NCI-H2227 (cell line): ENCODE results near the gene ZSWIM4.
"Not testable (repeated sequence)": the region's sequence is repeated elsewhere in the genome, so short reads cannot be mapped to it uniquely, and the experiment has no call there.

ENCODE experiments used
- DNase-seq: peaks from one replicate; lab custom pipeline; 2025; ENCODE audit not compliant: unreplicated experiment; lab: John Stamatoyannopoulos, UW

Gene ZSWIM4

GRCh38 chr19:13794757-13795589 is at the start of gene ZSWIM4:
ZSWIM4 (plus strand) TSS chr19:13795443; CDS start chr19:13795649, 206 bp downstream.
- peak; percentile 98 for DNase-seq

- DNase-seq = no peak
These were observed 48.2 kb upstream of the ZSWIM4 start for GRCh38 chr19:13747098-13747453.

GRCh38 chr19:13748169-13748828 is 46.9 kb upstream of the ZSWIM4 start:
- peak; percentile 42 for DNase-seq

- no peak for DNase-seq
These were observed 43.8 kb upstream of the ZSWIM4 start for GRCh38 chr19:13751436-13751835.

GRCh38 chr19:13753622-13754021 is 41.6 kb upstream of the ZSWIM4 start:
- not testable (repeated sequence) for DNase-seq

- no peak for DNase-seq
These were observed 39.0 kb upstream of the ZSWIM4 start for GRCh38 chr19:13756210-13756609.

- DNase-seq = no peak
These were observed 37.2 kb upstream of the ZSWIM4 start for GRCh38 chr19:13757805-13758772.

- no peak for DNase-seq
These were observed 36.4 kb upstream of the ZSWIM4 start for GRCh38 chr19:13758795-13759194.

- DNase-seq = no peak
These were observed 33.8 kb upstream of the ZSWIM4 start for GRCh38 chr19:13761423-13761822.

- DNase-seq = no peak
These were observed 32.5 kb upstream of the ZSWIM4 start for GRCh38 chr19:13762635-13763235.

GRCh38 chr19:13763265-13763664 is 32.0 kb upstream of the ZSWIM4 start:
- DNase-seq = no peak

- peak; percentile 78 for DNase-seq
These were observed 31.0 kb upstream of the ZSWIM4 start, which contains the start of gene MRI1 for GRCh38 chr19:13764101-13764807. MRI1 (plus strand) TSS chr19:13764522; CDS start chr19:13764589, 67 bp downstream.

GRCh38 chr19:13764821-13765394 is 30.3 kb upstream of the ZSWIM4 start:
- DNase-seq = peak; percentile 12

- DNase-seq = no peak
These were observed 29.7 kb upstream of the ZSWIM4 start for GRCh38 chr19:13765395-13766094.

GRCh38 chr19:13766095-13766481 is 29.2 kb upstream of the ZSWIM4 start:
- no peak for DNase-seq

- no peak for DNase-seq
These were observed 26.7 kb upstream of the ZSWIM4 start for GRCh38 chr19:13768510-13768909.

- no peak for DNase-seq
These were observed 25.1 kb upstream of the ZSWIM4 start for GRCh38 chr19:13770013-13770635.
